H1 (cell line): ENCODE measurements around the gene CAVIN2. TPM values are rescaled to one million over a fixed set of nuclear protein-coding genes. Genes with fewer than 3 reads are reported as not detected.

Source experiments
- CTCF ChIA-PET: fragments of 300-600 bp; sonication (Branson Sonifier 250); formaldehyde crosslinking; loops from one replicate; lab custom pipeline; 2021; ENCODE audit not compliant: partially characterized antibody; lab: Charles Lee
- POLR2A ChIA-PET: fragments of 300-600 bp; sonication (Branson Sonifier 250); formaldehyde crosslinking; loops from one replicate; lab custom pipeline; 2021; ENCODE audit warnings: inconsistent platforms; ENCODE audit not compliant: partially characterized antibody; lab: Charles Lee
- DNase-seq, 2 experiments: peaks; one replicate each; pipeline versions ENCODE4 v3.0.0 to v3.0.0-alpha.2; 2010 to 2022; ENCODE audit warnings: low spot score in 2 of 2, low read depth in 1 of 2, mixed read lengths in 1 of 2
- FAIRE-seq: peaks from 2 replicates; lab custom pipeline; 2011; peaks lifted over from hg19 to GRCh38; lab: Jason Lieb, UNC
- H2AFZ ChIP-seq: 2 replicates; pipeline ENCODE4 v1.8.1; 2012; ENCODE audit warnings: low read length, inconsistent platforms
- H2AK5ac ChIP-seq: 2 replicates; pipeline ENCODE4 v1.6.1; 2013; ENCODE audit warnings: low read depth, low read length
- H2BK120ac ChIP-seq: replicated peaks from 2 replicates; pipeline ENCODE3; 2013; ENCODE audit warnings: low read depth, low read length, inconsistent platforms
- H2BK12ac ChIP-seq: 2 replicates; pipeline ENCODE4 v1.6.1; 2013; ENCODE audit warnings: low read depth, low read length
- H2BK15ac ChIP-seq: 2 replicates; pipeline ENCODE4 v1.6.1; 2013; ENCODE audit warnings: low read length
- H2BK20ac ChIP-seq: 2 replicates; pipeline ENCODE4 v1.6.1; 2013; ENCODE audit warnings: low read length
- H2BK5ac ChIP-seq: 2 replicates; pipeline ENCODE4 v1.6.1; 2013; ENCODE audit warnings: low read depth, low read length
- H3K14ac ChIP-seq: 2 replicates; pipeline ENCODE4 v1.6.1; 2013; ENCODE audit warnings: inconsistent platforms; ENCODE audit not compliant: insufficient read length
- H3K18ac ChIP-seq: 2 replicates; pipeline ENCODE4 v1.6.1; 2013; ENCODE audit warnings: low read length; ENCODE audit errors: extremely low read depth
- H3K23ac ChIP-seq: 2 replicates; pipeline ENCODE4 v1.6.1; 2013; ENCODE audit warnings: inconsistent platforms; ENCODE audit not compliant: insufficient read length
- H3K23me2 ChIP-seq: 2 replicates; pipeline ENCODE4 v1.6.1; 2013; ENCODE audit warnings: low read depth, low read length
- H3K27ac ChIP-seq: 2 replicates; pipeline ENCODE4 v1.6.1; 2011; ENCODE audit warnings: low read depth, low read length, inconsistent platforms
- H3K27me3 ChIP-seq, 4 experiments: replicated peaks in 1 of 4; 1 replicate in 1 of 4; 2 replicates in 3 of 4; pipeline versions ENCODE4 v1.6.1 to v1.8.1; 2011 to 2013; ENCODE audit warnings: low read length in 3 of 4, mild to moderate bottlenecking in 3 of 4, inconsistent platforms in 2 of 4, mixed read lengths in 2 of 4, moderate library complexity in 1 of 4; ENCODE audit not compliant: control insufficient read depth in 3 of 4, insufficient read depth in 3 of 4; ENCODE audit errors: extremely low read depth in 1 of 4
- H3K36me3 ChIP-seq, 4 experiments: 2 replicates each; pipeline versions ENCODE4 v1.6.1 to v1.8.1; 2011 to 2013; ENCODE audit warnings: mild to moderate bottlenecking in 4 of 4, low read length in 3 of 4, moderate library complexity in 2 of 4, control low read depth in 1 of 4, inconsistent platforms in 1 of 4; ENCODE audit not compliant: insufficient read depth in 4 of 4, control insufficient read depth in 2 of 4
- H3K4ac ChIP-seq: replicated peaks from 2 replicates; pipeline ENCODE3; 2013; ENCODE audit warnings: low read length, low read depth, mixed read lengths, inconsistent platforms; ENCODE audit not compliant: insufficient read length
- H3K4me1 ChIP-seq, 4 experiments: replicated peaks in 1 of 4; 1 replicate in 1 of 4; 2 replicates in 3 of 4; pipeline versions ENCODE4 v1.6.1 to v1.8.1; 2011 to 2013; ENCODE audit warnings: low read length in 3 of 4, inconsistent platforms in 2 of 4, mixed read lengths in 1 of 4; ENCODE audit not compliant: insufficient read depth in 4 of 4, control insufficient read depth in 3 of 4
- H3K4me2 ChIP-seq, 2 experiments: 2 replicates each; pipeline versions ENCODE4 v1.6.1 to v1.8.1; 2011 to 2013; ENCODE audit warnings: low read depth in 2 of 2, low read length in 2 of 2, control low read depth in 1 of 2, inconsistent platforms in 1 of 2, mild to moderate bottlenecking in 1 of 2; ENCODE audit not compliant: insufficient read depth in 1 of 2
- H3K4me3 ChIP-seq, 4 experiments: fragments of 200-600, 300-600 bp in 1 of 4; sonication (generic), shearing (Covaris generic), sonication (Bioruptor Twin) in 1 of 4; 2 replicates each; pipeline versions ENCODE4 v1.5.1 to v1.8.1; 2011 to 2016; ENCODE audit warnings: low read length in 4 of 4, low read depth in 3 of 4, control low read depth in 2 of 4, inconsistent platforms in 2 of 4, mild to moderate bottlenecking in 2 of 4, mixed read lengths in 1 of 4, moderate library complexity in 1 of 4; ENCODE audit not compliant: insufficient read depth in 2 of 4; ENCODE audit errors: extremely low read depth in 1 of 4
- H3K56ac ChIP-seq: replicated peaks from 2 replicates; pipeline ENCODE3; 2013; ENCODE audit warnings: low read depth, mild to moderate bottlenecking, mixed read lengths, low read length, inconsistent platforms; ENCODE audit not compliant: insufficient read length
- H3K79me1 ChIP-seq: 2 replicates; pipeline ENCODE4 v1.6.1; 2013; ENCODE audit warnings: low read depth, low read length, control low read depth
- H3K79me2 ChIP-seq, 2 experiments: 2 replicates each; pipeline versions ENCODE4 v1.6.1 to v1.8.1; 2012 to 2013; ENCODE audit warnings: low read length in 2 of 2, mild to moderate bottlenecking in 2 of 2, inconsistent platforms in 1 of 2; ENCODE audit not compliant: insufficient read depth in 2 of 2, control insufficient read depth in 1 of 2
- H3K9ac ChIP-seq, 4 experiments: replicated peaks in 1 of 4; 1 replicate in 1 of 4; 2 replicates in 3 of 4; pipeline versions ENCODE4 v1.6.1 to v1.8.1; 2011 to 2013; ENCODE audit warnings: low read depth in 3 of 4, low read length in 3 of 4, control low read depth in 2 of 4, mild to moderate bottlenecking in 2 of 4, moderate library complexity in 2 of 4, inconsistent platforms in 1 of 4; ENCODE audit errors: extremely low read depth in 1 of 4
- H3K9me3 ChIP-seq, 2 experiments: 2 replicates each; pipeline versions ENCODE4 v1.6.1 to v1.8.1; 2012 to 2013; ENCODE audit warnings: mild to moderate bottlenecking in 2 of 2, moderate library complexity in 2 of 2, control low read depth in 1 of 2, inconsistent platforms in 1 of 2, low read depth in 1 of 2, low read length in 1 of 2, mixed read lengths in 1 of 2; ENCODE audit not compliant: insufficient read depth in 2 of 2
- H4K20me1 ChIP-seq, 2 experiments: replicated peaks in 1 of 2; 2 replicates each; pipeline versions ENCODE3 to v1.8.1; 2011 to 2013; ENCODE audit warnings: inconsistent platforms in 2 of 2, low read length in 2 of 2, mild to moderate bottlenecking in 1 of 2; ENCODE audit not compliant: insufficient read depth in 2 of 2, control insufficient read depth in 1 of 2
- H4K5ac ChIP-seq: 2 replicates; pipeline ENCODE4 v1.6.1; 2013; ENCODE audit warnings: low read length, low read depth, mixed read lengths, inconsistent platforms; ENCODE audit not compliant: insufficient read length
- H4K8ac ChIP-seq: 2 replicates; pipeline ENCODE4 v1.8.0; 2013; ENCODE audit warnings: mild to moderate bottlenecking, moderate library complexity, low read length, inconsistent platforms; ENCODE audit not compliant: insufficient read depth; ENCODE audit errors: extremely low read depth
- H4K91ac ChIP-seq: replicated peaks from 2 replicates; pipeline ENCODE3; 2013; ENCODE audit warnings: low read length, mixed read lengths, inconsistent platforms; ENCODE audit not compliant: insufficient read length
- BACH1 ChIP-seq: IDR thresholded peaks from 2 replicates; pipeline ENCODE4 v1.6.1; 2012; ENCODE audit warnings: low read length, improper control_type of control experiment
- CHD2 ChIP-seq: IDR thresholded peaks from 2 replicates; pipeline ENCODE4 v1.6.1; 2012; ENCODE audit warnings: low read length, improper control_type of control experiment
- CTBP2 ChIP-seq: IDR thresholded peaks from 2 replicates; pipeline ENCODE4 v1.7.0; 2011; ENCODE audit warnings: borderline replicate concordance, mild to moderate bottlenecking, moderate library complexity, mixed read lengths, low read length; ENCODE audit not compliant: insufficient read depth, insufficient read length
- EGR1 ChIP-seq: IDR thresholded peaks from 2 replicates; pipeline ENCODE4 v1.6.1; 2011; ENCODE audit warnings: low read depth, low read length, borderline replicate concordance
- GABPA ChIP-seq: IDR thresholded peaks from 2 replicates; pipeline ENCODE4 v1.6.1; 2011; ENCODE audit warnings: mild to moderate bottlenecking, low read length, moderate library complexity, borderline replicate concordance; ENCODE audit not compliant: insufficient read depth
- GTF2F1 ChIP-seq: IDR thresholded peaks from 2 replicates; pipeline ENCODE4 v1.6.1; 2012; ENCODE audit warnings: low read depth, low read length, improper control_type of control experiment, borderline replicate concordance
- POU5F1 ChIP-seq: IDR thresholded peaks from 2 replicates; pipeline ENCODE4 v1.6.1; 2011; ENCODE audit warnings: low read depth, mild to moderate bottlenecking, low read length, moderate library complexity
- SP1 ChIP-seq: IDR thresholded peaks from 2 replicates; pipeline ENCODE4 v1.6.1; 2011; ENCODE audit warnings: low read depth, low read length
- SUZ12 ChIP-seq: fragments of 200-600 bp; sonication (generic); IDR thresholded peaks from 2 replicates; pipeline ENCODE4 v1.6.1; 2012; ENCODE audit warnings: mild to moderate bottlenecking, inconsistent platforms, low read length, moderate library complexity, mixed read lengths
- WGBS, 2 experiments: shearing (Covaris generic) in 1 of 2; methylation state at CpG; one replicate each; pipeline versions ENCODE4 v1.1.6 to v1.1.7; 2013 to 2015; ENCODE audit warnings: low lambda C conversion rate in 2 of 2, mixed read lengths in 2 of 2, inconsistent platforms in 1 of 2, low coverage in 1 of 2, missing lambda C conversion rate in 1 of 2; ENCODE audit not compliant: insufficient replicate concordance in 2 of 2, insufficient coverage in 1 of 2, insufficient read length in 1 of 2; ENCODE audit errors: extremely low coverage in 1 of 2, missing lambda C conversion rate in 1 of 2; 5-methylcytosine and 5-hydroxymethylcytosine counted together
- polyA plus RNA-seq, 7 experiments: library from polyadenylated mRNA; depleted of rRNA in 3 of 7; stranded (reverse) in 5 of 7; unstranded in 2 of 7; fragments of >200 nt in 5 of 7; fragments of 200-250 nt in 2 of 7; gene quantifications; 1 replicate in 5 of 7; 2 replicates in 1 of 7; 4 replicates in 1 of 7; pipeline versions ENCODE4 v1.2.1 to v1.2.3, GENCODE V29; 2011 to 2013; ENCODE audit warnings: missing spikeins in 2 of 7, mixed read lengths in 2 of 7
- total RNA-seq: library from RNA; stranded (reverse); fragmentation: NEBNext Ultra II Directional; extraction: Animal tissue kit (Norgen Biotek cat#: 25700); gene quantifications from 2 replicates; pipeline ENCODE4 v1.2.1, GENCODE V29; 2021

The CAVIN2 gene
- total and polyA plus RNA-seq, 2 of the 8 experiments (the other 6 are each of a cell fraction or from before 2014, with no cell fraction given): 0.03 TPM; not detected in 1

GRCh38 chr2:191889931-191890330 is 43.0 kb upstream of the CAVIN2 start:
- Histone ChIP-seq H3K9me3 (no peaks in the 10 kb centered on the region; a peak in 1 of 4 replicates), H3K23ac (no peak overlapping the region), H2BK20ac (no peak overlapping the region), H2BK12ac (no peak overlapping the region), H2BK15ac (no peak overlapping the region), H2BK5ac (no peak overlapping the region), H4K91ac (no peak overlapping the region), H3K27me3 (no peaks in the 10 kb centered on the region), H3K23me2 (no peaks in the 10 kb centered on the region), H3K27ac (no peak overlapping the region), H2BK120ac (no peak overlapping the region), H4K5ac (no peak overlapping the region), H2AK5ac (no peak overlapping the region), H4K20me1 (no peaks in the 10 kb centered on the region), H3K79me1 (no peaks in the 10 kb centered on the region), H3K4me1 (no peaks in the 10 kb centered on the region; a peak in 1 of 7 replicates), H3K4me3 (no peak overlapping the region), H2AFZ (no peak overlapping the region), H3K79me2 (no peaks in the 10 kb centered on the region), H3K18ac (no peak overlapping the region), H3K4me2 (no peak overlapping the region), H3K36me3 (no peaks in the 10 kb centered on the region), H4K8ac (no peak overlapping the region), H3K56ac (no peak overlapping the region), H3K4ac (no peak overlapping the region), H3K9ac (no peak overlapping the region), H3K14ac (no peak overlapping the region)
- no peak for TF ChIP-seq CTBP2
- TF ChIP-seq EGR1: no peak
- no peak for TF ChIP-seq POU5F1
- TF ChIP-seq SUZ12: no peak
- no peak for TF ChIP-seq GTF2F1
- no peak for TF ChIP-seq SP1
- no peak for TF ChIP-seq CHD2
- no peak for TF ChIP-seq GABPA
- no peak for TF ChIP-seq BACH1
- no peak for DNase-seq
- ChIA-PET POLR2A (no interaction called here), CTCF (no interaction called here)
- FAIRE-seq: no peak
- WGBS, 2 experiments: 96% methylated on average over 2 of the region's 2 CpGs; no CpG with 5 or more reads in 1 of the 2 experiments
